NCI-H1436 (cell line): ENCODE measurements around the gene LRMDA.

Experiments used
- DNase-seq: peaks from one replicate; lab custom pipeline; 2025; lab: John Stamatoyannopoulos, UW

LRMDA gene

DNA sequence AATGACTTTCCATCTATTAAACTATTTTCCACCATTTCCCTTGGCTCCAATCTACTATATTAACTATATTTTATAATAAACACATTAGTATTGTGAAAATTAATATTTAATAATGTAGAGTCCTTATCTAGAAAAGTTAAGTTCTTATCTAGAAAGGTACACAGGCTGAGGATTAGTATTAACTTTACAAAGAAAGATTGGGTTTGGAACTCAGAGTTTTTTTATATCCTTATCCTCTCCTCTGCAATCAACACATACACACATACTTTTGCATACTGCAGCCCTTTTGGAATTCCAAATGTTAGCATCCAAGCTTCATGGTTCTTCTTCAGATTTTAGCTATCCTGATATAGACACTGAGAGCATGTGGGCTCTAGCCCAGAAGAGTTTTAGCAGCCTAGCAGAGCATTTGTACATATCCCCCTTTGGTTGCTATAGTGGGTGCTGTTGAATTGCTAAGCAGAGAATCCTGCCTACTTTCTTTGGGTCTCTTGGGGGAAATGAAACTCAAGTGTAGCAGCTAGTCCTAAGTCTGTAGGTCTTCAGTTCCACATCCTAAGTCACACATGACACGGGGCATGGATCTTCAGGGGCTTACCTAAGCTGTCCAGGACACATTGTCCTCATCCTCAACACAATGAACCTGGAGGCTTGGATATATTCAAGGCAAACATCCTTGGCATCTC lies 874.6 kb downstream of the LRMDA start:
- no peak for DNase-seq

DNA sequence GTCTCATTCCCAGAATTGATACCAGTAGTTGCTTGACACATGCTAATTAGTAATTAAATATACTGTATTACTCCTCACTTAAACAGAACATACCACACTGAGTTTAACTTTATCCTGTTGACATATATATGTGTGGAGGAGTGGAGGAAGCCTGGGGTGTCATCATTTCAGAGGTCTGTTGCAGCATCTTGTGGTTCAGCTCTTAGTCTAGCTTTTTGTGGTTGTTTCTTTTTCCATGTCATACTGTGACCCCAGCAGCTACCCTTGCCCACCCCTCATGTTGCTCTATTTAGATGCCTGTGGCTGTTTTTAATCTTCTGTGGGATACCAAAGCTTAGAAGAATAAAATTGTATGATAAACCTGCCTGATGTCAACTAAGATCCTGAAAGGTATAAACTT lies 875.4 kb downstream of the LRMDA start:
- DNase-seq = no peak

DNA sequence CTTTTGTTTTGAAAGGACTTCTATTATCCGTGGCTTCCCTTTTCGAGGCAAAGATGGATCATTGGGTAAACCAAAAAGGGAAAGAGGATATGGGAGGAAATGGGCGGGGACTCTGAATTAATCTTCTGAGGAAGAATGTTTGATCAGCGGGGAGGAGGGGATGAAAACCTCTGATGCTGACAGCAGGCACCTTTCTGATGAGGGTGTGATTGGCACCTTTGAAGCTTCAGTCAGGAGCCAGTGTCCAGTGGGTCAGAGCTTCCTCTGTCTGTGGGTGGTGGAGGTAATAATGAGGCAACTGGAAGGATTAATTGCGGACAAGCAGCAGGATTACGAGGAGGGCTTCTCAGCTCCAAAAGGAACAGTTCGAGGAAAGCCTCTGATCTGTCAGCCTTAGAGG lies 877.6 kb downstream of the LRMDA start:
- no peak for DNase-seq

DNA sequence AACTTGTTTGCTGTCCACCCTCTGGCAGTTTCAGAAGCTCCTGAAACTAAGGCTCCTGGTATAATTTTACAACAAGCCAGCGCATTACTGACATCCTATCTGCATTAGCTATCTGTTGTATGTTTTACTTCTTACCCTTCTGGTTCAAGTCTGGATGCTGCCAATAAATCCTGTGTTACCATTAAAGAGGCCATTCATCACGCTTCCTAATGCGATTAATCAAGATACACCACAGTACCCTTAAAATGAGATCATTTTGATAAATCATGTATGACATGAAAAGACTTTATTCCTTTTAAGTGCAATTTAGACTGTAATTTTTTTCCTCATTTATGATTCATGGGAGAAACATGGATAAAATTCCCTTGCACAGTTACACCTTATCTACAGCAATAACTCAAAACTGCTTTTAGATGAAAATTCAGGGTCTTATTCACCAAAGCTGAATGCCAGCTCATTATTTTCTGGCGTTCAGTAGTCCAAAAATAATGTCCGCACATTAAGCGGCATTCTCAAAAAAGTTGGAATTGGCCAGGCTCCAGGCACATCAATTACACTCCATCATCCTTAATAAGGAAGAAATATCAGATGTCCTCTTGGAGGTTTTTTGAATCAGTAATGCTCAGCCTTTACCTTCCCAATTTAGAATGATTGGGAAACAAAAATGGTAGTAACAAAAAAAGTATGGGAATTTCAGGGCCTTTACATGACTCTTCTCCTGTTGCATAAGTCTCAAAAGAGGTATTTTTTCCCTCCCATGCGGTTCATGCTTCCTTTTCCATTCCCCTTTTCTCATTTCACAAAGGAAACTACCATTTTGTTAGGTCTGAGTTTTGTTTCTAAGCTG lies 878.5 kb downstream of the LRMDA start:
- no peak for DNase-seq

DNA sequence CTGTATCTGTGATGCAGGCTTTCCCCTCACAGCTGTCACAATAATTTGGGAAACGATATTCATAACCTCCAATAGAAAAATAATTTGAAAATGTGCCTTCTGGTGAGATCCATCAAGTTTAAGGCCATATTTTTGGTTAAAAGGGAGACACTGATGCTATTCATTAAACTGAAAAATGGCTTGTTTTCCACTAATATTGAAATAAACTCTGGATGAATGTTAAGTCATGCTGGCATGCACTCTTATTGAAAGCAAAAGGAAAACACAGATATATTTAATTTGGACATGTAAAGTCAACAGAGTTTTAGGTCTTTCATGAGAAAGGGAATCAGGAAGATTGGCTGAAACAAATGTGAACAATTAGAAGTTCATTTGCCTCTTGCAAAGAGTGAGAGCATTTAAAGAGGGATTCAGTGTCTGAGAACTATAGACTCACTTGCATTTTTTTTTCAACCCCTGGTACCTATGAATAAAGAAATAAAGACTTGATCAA lies 879.2 kb downstream of the LRMDA start:
- no peak for DNase-seq

DNA sequence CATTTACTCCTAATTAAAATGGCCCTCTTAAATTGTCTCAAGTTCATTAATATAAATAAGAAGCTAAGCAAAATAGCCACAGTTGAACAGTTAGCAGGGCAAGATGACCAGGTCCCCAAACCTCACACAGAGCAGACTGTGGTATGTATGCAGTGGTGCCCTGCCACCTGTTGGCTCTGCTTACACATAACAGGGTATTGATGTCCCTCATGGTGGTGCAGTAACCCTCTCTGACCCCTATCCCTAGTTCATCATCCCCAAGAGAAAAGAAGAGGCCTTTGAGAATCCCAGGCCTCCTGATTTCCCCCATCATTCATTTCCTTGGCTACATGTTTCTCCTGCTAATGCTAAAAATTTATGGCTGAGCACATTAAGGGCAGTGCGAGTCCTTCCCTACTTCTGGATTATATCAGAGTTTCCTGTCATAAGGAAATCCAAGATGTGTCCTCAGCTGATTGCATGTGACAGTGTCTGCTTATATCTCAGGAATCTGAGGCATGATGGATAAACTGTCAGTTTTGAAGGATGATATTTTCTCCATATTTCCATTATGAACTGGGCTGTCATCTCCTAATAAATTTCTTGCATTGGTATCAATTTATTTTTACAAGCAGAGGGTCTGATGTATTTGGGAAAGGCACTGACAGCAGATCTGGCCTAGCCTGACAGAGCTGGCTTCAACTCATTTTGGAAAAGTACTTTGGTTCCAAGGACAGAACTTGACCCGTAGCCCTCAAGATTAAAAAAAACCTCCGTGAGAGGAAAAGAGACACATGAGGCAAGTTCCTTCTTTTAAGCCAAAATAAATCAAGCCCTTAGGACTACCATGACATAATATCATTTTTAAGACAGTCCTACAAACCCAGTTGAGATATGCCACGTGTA lies 880.6 kb downstream of the LRMDA start:
- DNase-seq = peak; percentile 29

DNA sequence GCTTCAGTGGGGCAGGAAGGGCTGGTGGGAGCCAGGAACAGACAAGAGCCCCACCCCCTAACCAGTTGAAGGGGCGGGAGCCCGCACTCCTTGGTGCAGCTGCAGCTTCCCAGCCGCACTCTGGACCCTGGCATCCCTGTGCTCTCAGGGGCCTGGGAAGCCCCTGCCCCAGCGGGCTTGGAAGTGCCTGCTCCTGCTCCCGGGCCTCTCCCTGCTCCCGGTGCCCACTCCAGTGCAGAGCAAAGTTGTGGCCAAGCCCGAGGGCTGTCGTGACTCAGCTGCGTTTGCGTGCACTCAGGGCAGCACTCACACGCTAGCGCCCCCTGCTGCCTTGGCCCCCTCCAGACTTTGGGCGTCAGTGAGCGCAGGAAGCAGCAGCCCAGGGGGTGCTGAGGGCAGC lies 883.8 kb downstream of the LRMDA start:
- no peak for DNase-seq

DNA sequence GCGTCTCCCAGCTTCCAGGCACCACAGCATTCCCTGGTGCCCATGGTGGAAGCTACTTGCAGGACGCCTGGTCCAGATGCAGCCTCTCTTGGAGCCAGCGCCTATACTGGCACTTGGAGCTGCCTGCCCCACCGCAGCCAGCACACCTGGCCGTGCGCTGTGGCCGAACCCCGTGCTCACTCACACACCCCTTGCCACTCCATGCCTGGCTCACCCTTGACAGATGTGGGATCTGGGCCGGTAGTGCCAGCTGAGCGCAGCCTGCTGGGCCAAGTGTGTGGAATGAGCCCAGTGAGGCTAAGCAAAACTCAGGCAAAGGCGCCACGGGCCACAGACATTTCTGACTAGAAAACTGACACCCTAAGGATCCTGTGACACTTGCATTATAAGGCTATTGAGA lies 884.8 kb downstream of the LRMDA start:
- no peak for DNase-seq

DNA sequence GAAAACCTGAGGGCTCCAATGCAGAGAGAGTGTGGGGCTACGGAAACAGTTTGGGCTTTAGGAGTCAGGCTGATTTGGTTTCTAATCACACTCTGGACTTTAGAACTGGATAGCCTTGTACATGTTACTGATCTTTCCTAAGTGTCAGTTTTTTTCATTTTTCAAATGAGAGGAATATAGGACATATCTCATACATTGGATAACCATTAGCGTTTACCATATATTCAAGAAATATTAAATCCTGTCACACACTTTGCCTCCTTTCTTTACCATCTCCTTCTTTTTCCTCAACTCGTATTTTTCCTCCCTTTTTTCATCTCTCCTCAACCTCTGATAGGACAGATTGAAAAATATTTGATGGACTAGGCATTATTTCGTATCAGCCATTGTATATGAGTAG lies 885.7 kb downstream of the LRMDA start:
- DNase-seq = no peak

DNA sequence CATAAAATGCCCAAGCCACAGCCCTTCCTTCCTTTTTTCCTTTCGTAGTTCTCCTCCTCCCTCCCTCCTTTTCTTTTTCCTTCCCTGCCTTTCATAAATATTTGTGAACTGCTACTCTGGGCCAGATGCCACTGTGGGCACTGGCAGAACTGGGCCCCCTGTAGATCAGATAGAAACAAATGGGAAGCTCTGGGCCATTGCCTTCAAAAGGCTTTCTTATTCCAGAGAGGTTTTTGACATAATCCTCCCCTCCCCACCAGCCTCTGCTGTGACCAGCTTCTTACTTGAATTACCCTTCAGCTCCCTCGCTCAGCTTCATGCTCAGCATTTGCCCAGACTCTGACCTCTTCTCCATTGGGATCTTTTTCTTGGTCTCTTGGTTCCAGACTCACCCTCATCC lies 886.8 kb downstream of the LRMDA start:
- DNase-seq = no peak

DNA sequence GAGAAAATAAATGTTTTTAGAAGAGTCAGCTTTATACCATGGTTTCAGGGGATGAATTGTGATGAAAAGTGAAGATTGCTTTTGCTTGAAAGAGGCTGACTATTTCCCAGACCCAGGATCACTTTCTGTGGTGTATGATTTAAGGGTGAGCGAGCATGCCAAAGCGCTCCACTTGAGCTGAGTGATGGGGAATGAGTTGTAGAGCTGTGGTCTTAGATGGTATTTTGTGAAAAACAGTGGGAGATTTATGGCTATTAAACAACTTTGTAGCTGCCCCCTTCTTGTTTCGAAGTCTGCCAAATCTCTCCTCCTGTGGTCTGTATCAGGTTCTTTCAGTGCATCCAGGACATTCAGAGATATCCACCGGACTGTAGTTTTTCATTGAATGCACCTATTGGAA lies 888.2 kb downstream of the LRMDA start:
- no peak for DNase-seq

DNA sequence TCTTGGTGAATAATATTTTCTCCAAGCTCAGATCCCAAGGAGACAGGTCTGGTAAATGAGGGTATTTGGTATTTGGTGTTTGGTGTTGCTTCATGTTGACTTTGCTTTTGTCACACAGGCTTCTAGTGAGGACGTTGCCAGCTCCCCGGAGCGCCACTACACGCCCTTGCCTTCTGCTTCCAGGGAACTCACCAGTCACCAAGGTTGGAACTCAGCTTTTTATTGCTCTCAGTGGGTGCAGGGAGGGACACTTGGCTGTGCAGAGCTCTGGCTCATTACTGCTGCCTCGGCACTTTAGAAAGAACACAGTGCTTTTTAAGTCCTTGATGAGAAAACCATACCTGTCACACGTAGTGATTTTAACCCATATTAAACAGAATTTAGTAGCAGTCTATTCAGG lies 892.9 kb downstream of the LRMDA start:
- no peak for DNase-seq

DNA sequence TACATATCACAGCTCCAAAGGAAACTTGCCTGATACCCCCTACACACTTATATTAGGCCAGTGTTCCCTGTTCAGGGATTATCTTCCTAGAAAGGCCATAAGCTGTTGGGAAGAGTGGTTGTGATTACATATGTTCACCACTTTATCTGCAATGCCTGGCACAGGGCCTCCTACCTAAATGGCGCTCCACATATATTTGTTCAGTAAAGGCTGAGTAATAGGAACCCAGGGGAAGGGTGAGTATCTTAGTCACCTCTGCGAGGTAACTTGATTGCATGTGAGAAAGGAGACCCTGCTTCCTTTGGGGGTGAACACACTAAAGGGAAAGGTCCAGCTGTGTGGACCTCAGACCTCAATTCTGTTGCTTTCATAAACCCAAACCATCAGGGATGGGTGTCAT lies 896.0 kb downstream of the LRMDA start:
- no peak for DNase-seq

DNA sequence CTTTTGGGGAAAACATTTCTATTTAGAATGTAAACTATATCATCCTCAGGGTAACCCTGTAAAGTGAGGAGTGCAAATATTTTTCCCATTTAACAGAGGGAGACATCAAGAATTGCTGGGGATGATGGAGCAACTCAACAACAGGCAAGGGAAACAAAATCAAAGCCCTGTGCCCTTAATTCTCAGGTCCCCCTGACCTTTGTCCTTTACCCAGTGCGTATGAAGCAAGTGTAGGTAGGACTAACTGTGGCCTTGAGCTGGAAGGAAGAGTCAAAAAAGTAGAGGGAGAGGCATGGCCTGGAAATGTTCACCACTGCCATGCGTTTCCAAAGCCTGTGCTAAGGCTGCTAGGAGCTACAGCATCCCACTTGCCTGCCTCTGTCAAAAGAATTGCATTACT lies 896.9 kb downstream of the LRMDA start:
- DNase-seq = no peak

DNA sequence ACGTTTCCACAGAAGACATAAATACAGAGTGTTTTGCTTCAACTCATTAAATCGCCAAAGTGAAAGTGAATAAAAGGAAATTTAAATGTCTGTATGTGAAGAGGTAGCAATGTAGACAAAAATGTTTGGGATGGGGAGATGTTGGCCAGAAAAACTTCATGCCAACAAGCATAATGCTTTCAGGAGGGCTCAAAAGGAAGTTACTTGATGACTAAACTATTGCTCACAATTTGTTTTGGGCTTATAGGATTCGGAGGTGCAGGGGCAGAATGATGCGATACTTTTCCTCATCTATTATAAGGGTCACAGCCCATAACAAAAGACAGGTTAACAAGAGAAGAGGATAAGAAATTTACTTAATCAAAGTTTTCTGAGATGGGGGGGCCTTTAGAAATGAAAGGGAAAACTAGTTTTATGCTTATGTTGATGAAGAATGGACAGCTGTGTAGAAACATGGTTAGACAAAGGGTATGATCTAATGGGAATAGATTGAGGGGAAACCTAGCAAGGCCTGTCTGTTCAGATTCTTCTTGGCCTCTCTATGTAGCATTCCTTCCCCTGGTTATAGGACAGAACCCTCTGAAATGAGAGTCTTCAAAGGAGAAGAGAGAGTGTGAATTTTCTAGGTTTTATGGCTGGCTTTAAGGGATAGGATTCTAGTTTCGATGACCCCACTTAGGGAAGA lies 898.6 kb downstream of the LRMDA start:
- DNase-seq = no peak

DNA sequence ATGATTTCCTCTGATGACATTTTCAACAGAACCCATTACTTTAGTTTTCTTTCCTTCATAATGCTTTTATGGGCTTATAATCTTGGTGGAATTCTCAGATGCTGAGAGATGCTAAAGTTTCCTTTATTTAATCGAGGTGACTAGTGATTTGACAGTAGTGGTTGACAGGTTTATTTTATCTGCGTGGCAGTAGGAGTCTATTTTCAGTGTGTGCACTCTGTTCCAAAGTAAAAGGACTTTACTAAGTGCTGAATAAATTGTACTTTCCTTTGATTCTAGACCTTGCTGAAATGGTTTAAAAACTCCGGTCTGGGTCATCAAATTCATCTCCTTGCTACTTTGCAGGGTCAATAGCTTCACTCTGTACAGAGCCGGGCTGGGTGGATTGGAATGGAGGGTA lies 900.3 kb downstream of the LRMDA start:
- DNase-seq = no peak

DNA sequence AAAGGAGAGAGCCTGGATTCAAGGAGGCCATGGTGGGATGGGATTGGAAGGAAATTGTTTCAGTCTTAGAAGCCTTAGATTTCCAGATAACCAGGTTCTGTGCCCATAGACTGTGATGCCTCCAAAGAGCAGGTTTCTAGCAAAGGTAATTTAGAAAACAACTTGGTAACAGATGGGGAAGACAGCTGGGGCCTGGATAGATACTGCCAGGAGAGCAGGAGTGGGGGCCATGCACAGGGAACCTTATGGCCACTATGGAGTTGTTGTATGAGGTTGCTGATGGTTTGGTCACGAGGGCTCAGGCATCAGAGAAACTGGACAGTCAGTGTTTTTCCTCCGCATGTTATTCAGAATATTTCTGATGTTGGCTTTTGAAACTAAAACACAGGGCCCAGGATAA lies 901.9 kb downstream of the LRMDA start:
- no peak for DNase-seq

DNA sequence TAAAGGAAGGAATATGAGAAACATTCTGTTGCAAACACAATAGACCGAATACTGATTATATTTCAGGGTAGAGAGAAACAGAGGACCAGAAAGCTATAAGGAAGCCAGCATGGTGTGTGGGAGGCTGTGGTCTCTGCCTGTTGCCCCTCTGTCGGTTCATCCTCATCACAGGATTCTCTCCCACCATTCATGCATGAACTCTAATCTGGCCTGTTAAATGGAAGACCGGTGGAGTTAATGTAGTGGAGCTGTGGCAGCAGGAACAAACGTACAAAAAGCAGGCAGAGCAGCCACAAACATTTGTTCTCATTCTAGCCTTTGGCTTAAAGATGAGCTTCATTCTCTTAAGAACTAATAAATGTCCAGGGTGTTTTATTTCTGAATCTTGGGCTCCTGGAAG lies 902.4 kb downstream of the LRMDA start:
- DNase-seq = no peak

DNA sequence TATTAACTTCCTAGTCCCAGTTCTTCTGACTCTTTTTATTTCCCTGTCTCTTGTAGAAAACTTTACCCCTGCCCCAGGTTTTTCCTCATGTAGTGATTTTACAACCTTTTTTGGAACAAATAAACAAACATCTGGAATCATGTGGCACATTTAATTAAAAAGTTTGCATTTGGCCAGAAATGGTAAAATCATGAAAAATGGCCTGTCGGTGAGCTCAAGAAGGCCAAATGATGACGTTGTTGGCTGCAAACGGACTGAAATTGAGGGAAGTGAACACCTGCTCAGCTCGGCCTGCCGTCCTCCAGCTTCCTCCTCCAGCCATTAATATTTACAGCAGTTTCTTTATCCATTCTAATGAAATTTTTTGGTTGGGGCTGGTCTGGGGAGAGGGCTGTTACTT lies 902.8 kb downstream of the LRMDA start:
- no peak for DNase-seq

DNA sequence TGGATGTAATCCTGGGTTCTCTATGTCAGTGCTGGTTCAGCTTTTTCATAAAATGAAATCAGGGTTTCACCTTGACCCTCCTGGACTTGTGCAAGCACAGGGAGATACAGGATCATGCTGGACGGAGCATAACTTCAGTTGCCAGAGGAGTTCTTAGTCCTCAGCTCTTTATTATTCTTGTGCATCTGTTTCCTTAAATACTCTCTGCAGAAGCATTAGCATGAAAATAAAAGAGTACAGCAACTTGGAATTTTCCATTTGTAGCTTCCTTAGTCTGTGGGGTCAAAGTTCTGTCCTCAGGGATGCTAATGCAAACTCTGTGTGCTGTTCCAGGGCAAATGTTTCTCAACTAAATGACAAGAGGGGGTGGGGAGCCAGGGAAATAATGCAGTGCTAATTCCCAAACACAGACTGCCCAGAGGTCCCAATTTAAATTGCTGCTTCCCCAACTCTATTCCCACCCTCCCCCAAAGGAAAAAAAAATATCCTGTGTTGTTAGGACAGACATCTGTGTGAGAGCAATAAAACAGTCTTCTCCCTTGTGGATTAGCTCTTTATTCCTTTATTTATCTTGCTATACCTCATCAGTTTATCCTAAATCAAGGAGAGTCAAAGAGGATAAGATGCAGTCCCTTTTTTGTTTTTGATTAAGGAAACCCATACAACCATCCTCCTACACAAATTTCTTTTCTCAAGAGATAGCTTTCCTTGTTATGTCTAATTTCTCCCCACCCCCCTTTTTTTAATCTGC lies 905.0 kb downstream of the LRMDA start:
- DNase-seq = no peak

DNA sequence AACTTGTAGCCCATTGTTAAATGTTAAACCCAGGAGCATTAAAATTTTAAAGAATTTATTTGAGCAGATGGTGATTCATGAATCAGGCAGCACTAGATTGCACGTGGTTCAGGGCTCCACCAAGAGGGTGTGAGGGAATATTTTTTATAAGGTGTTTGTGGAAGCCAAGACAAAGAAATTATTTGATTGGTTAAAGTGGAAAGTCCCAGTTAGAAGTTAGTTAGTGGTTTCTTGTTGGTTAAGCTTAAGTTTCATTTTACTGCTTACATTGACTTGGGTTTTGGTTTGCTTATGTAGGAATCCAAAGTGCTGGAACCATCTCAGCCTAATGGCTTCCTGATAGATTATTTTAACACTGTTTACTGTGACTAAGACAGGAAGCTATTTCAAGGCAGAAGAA lies 906.2 kb downstream of the LRMDA start:
- DNase-seq = no peak
